Panc1 (cell line): Measurements from ENCODE around the gene TLCD1. TPM values are rescaled to one million over a fixed set of nuclear protein-coding genes. Genes with fewer than 3 reads are reported as not detected.

ENCODE experiments used
- ATAC-seq: fragments of 200-7000 bp; cut with Tn5 transposase; 2 replicates; pipeline ENCODE4 v1.9.1; 2020; ENCODE audit warnings: mild to moderate bottlenecking, moderate library complexity
- BruUV-seq: library from RNA; stranded (reverse); fragments of 400-500 nt; replicated peaks from 2 replicates; lab custom pipeline; 2021; lab: Mats Ljungman, UMichigan
- CTCF ChIA-PET: fragments of 300-600 bp; sonication (Branson Sonifier 250); formaldehyde crosslinking; loops from one replicate; lab custom pipeline; 2022; ENCODE audit warnings: antibody characterized with exemption; lab: Charles Lee
- POLR2A ChIA-PET: fragments of 300-600 bp; sonication (Branson Sonifier 250); formaldehyde crosslinking; loops from one replicate; lab custom pipeline; 2022; ENCODE audit warnings: antibody characterized with exemption; lab: Charles Lee
- DNase-seq: peaks from one replicate; pipeline ENCODE4 v3.0.0-alpha.2; 2010; ENCODE audit warnings: low read depth, low spot score
- H3K27ac ChIP-seq: 2 replicates; pipeline ENCODE4 v1.5.1; 2011; ENCODE audit warnings: mild to moderate bottlenecking, low read length, inconsistent platforms
- H3K27me3 ChIP-seq: fragments of 200-500 bp; sonication (Bioruptor generic); 2 replicates; pipeline ENCODE4 v1.6.0; 2014; ENCODE audit warnings: low read length, inconsistent platforms; ENCODE audit not compliant: control insufficient read depth, insufficient read depth
- H3K36me3 ChIP-seq: fragments of 200-500 bp; sonication (Bioruptor generic); 2 replicates; pipeline ENCODE4 v1.5.1; 2014; ENCODE audit warnings: inconsistent platforms, mild to moderate bottlenecking, low read length, moderate library complexity; ENCODE audit not compliant: control insufficient read depth, insufficient read depth
- H3K4me1 ChIP-seq: 2 replicates; pipeline ENCODE4 v1.5.1; 2011; ENCODE audit warnings: inconsistent platforms, mild to moderate bottlenecking, low read length, moderate library complexity; ENCODE audit not compliant: control insufficient read depth, insufficient read depth
- H3K4me3 ChIP-seq, 2 experiments: 2 replicates each; pipeline ENCODE4 v1.5.1; 2011 to 2012; ENCODE audit warnings: low read depth in 2 of 2, low read length in 2 of 2, mild to moderate bottlenecking in 2 of 2, inconsistent platforms in 1 of 2, moderate library complexity in 1 of 2
- H3K9me3 ChIP-seq: fragments of 200-500 bp; sonication (Bioruptor generic); 2 replicates; pipeline ENCODE4 v1.5.1; 2014; ENCODE audit warnings: low read depth, mild to moderate bottlenecking, inconsistent platforms, low read length, moderate library complexity; ENCODE audit not compliant: control insufficient read depth, insufficient read depth
- CTCF ChIP-seq: fragments of 450-650 bp; IDR thresholded peaks from 2 replicates; pipeline ENCODE4 v1.5.1; 2017; ENCODE audit warnings: mild to moderate bottlenecking
- POLR2AphosphoS5 ChIP-seq: IDR thresholded peaks from 2 replicates; pipeline ENCODE4 v1.6.1; 2012; ENCODE audit warnings: mild to moderate bottlenecking, low read depth, low read length, moderate library complexity
- REST ChIP-seq, 2 experiments: IDR thresholded peaks; 2 replicates each; pipeline ENCODE4 v1.6.1; 2011 to 2012; ENCODE audit warnings: low read depth in 2 of 2, control low read depth in 1 of 2, low read length in 1 of 2, mild to moderate bottlenecking in 1 of 2, moderate library complexity in 1 of 2; ENCODE audit not compliant: insufficient read depth in 1 of 2
- SIN3A ChIP-seq: IDR thresholded peaks from 2 replicates; pipeline ENCODE4 v1.6.1; 2012; ENCODE audit warnings: low read depth, mild to moderate bottlenecking, low read length, moderate library complexity, borderline replicate concordance; ENCODE audit not compliant: insufficient read depth
- TCF7L2 ChIP-seq: IDR thresholded peaks from 2 replicates; pipeline ENCODE4 v1.6.1; 2011; ENCODE audit warnings: mild to moderate bottlenecking, low read depth, low read length, inconsistent platforms
- in situ Hi-C: cut with HindIII; loops from 2 replicates; pipeline ENCODE4 v1.10.0; 2016; ENCODE audit warnings: low sequenced_read_pairs, low pct_unique_long_range_greater_than_20kb
- intact Hi-C: fragments of 100-400 bp; cut with micrococcal nuclease; formaldehyde crosslinking; loops from one replicate; pipeline ENCODE4 v1.10.0; 2022; ENCODE audit not compliant: unreplicated experiment
- total RNA-seq: library from RNA; stranded (reverse); gene quantifications from one replicate; pipeline ENCODE4 v1.2.1, GENCODE V29; 2021; ENCODE audit not compliant: unreplicated experiment

Gene TLCD1
- total RNA-seq, 1 experiment from 2014 or later = 55.7 TPM

DNA sequence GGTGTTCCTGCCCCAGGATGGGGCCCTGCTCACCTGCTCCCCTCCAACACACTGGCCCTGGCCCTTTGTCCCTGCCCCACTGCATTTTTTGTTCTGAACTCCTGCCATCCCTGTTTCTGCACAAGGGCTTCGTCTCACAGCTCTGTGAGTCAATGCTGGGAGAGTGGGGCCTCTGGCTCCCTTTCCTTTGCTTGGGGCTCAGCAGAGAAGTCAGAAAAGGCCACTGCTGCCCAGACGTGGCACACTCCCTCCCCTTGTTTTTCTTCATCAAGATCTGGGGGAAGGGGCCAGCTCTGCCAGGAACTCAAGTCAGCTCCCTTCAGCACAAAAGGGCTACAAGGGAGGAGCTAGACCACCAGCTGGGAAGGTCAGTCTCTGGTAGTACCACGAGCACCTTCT, 23.3 kb downstream of the TLCD1 start:
- TF ChIP-seq TCF7L2 (no peak), POLR2AphosphoS5 (no peak), CTCF (no peak), REST (IDR thresholded peaks at IDR 0.05; ENCODE audit: insufficient read depth in 1 of 2, low read depth in 2 of 2, low read length in 1 of 2) (no peak), SIN3A (no peak)
- Histone ChIP-seq H3K27me3 (no peaks in the 10 kb centered on the region), H3K9me3 (no peaks in the 10 kb centered on the region), H3K4me3 (no peak overlapping the region), H3K36me3 (peaks cover 5% of the 10 kb centered on the region; the same call in 1 of the 2 replicates), H3K4me1 (no peaks in the 10 kb centered on the region), H3K27ac (no peak overlapping the region)
- intact Hi-C loops (no loop called here), in situ Hi-C loops (no loop called here)
- ATAC-seq (no peak), DNase-seq (no peak)
- POLR2A ChIA-PET = no interaction called here
- BruUV-seq = no TSS peak
- CTCF ChIA-PET = interaction anchor here (0.6 kb wide), 1 partner anchor 56 kb away, joined by 3 read pairs; no protein-coding TSS in a partner anchor

DNA sequence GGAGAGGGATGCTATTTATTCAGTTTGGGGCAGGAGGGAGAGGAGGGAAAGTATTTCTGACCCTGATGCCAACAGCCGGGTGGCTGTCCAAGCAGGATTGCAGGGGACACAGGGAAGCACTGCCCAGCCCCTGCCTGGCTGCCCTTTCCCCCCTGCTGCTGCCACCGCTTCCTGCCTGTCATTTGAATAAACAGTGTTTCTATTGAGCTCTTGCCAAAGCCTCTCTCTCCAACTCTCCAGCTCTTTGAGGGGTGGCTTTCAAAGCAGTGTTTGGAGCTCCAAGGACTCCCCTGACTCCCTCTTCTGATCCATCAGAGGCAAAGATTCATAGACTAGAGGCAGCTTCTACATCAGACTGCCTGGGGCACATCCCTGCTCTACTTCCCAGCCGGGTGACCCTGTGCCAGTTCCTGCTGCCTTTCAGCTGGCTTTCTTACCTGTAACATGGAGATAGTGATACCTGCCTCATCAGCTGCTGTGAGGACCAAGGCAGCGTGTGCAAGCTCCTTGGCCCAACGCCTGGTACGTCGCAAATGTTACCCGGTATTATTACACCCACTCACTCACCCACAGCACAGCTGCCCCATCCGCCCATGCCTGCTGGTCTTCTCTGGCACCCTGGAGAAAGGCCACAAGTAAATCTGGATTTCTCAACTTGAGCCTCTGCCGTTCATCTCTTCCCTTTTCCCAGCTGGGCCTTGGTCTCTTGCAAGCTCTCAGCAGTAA, 23.8 kb downstream of the TLCD1 start:
- BruUV-seq = no TSS peak
- CTCF ChIA-PET = interaction anchor here (0.5 kb wide), 1 partner anchor 142 kb away, joined by 9 read pairs; no protein-coding TSS in a partner anchor

More for the DNA sequence above, 23.8 kb downstream of the TLCD1 start:
- DNase-seq (no peak), ATAC-seq (no peak)
- in situ Hi-C loops (no loop called here), intact Hi-C loops (no loop called here)
- H3K36me3 ChIP-seq = peaks cover 8% of the 10 kb centered on the region
- TF ChIP-seq REST (IDR thresholded peaks at IDR 0.05; ENCODE audit: insufficient read depth in 1 of 2, low read depth in 2 of 2, low read length in 1 of 2) (no peak), POLR2AphosphoS5 (no peak), CTCF (no peak), SIN3A (no peak), TCF7L2 (no peak)
- no peaks in the 10 kb centered on the region for H3K27me3 ChIP-seq
- H3K9me3 ChIP-seq = no peaks in the 10 kb centered on the region
- no peak overlapping the region; the same call in 1 of the 2 replicates for H3K27ac ChIP-seq
- no peak overlapping the region for H3K4me3 ChIP-seq
- POLR2A ChIA-PET = no interaction called here
- no peaks in the 10 kb centered on the region for H3K4me1 ChIP-seq
